Right kidney (tissue), 1 donor: Measurements from ENCODE around the gene PCDHA6.
"Not testable (repeated sequence)": the region's sequence is repeated elsewhere in the genome, so short reads cannot be mapped to it uniquely, and the experiment has no call there.

Experiments used
- DNase-seq: peaks from one replicate; pipeline ENCODE4 v3.0.0-alpha.2; 2016

Gene PCDHA6

GRCh38 chr5:140808889-140809291 is 18.9 kb upstream of the PCDHA6 start:
- DNase-seq: no peak

- no peak for DNase-seq
Measured at GRCh38 chr5:140821375-140822280, 6.1 kb upstream of the PCDHA6 start, which contains the start of gene PCDHA5. Gene PCDHA5, plus strand, starts transcription at chr5:140821613.

GRCh38 chr5:140822281-140822629 is 5.5 kb upstream of the PCDHA6 start:
- no peak for DNase-seq

DNA sequence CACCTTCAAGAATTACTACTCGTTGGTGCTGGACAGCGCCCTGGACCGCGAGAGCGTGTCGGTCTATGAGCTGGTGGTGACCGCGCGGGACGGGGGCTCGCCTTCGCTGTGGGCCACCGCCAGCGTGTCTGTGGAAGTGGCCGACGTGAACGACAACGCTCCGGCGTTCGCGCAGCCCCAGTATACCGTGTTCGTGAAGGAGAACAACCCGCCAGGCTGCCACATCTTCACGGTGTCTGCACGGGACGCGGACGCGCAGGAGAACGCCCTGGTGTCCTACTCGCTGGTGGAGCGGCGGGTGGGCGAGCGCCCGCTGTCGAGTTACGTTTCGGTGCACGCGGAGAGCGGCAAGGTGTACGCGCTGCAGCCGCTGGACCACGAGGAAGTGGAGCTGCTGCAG is 4.8 kb upstream of the PCDHA6 start:
- DNase-seq: not testable (repeated sequence)

GRCh38 chr5:140823475-140823874 is 4.3 kb upstream of the PCDHA6 start:
- DNase-seq: no peak

DNA sequence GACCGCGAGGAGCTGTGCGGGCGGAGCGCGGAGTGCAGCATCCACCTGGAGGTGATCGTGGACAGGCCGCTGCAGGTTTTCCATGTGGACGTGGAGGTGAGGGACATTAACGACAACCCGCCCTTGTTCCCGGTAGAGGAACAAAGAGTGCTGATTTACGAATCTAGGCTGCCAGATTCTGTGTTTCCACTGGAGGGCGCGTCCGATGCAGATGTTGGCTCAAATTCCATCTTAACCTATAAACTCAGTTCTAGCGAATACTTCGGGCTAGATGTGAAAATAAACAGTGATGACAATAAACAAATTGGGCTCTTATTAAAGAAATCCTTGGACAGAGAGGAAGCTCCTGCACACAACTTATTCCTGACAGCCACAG is 590 bp downstream of the PCDHA6 start:
- no peak for DNase-seq

GRCh38 chr5:140829511-140830501 is 2.0 kb downstream of the PCDHA6 start:
- DNase-seq: not testable (repeated sequence)

DNA sequence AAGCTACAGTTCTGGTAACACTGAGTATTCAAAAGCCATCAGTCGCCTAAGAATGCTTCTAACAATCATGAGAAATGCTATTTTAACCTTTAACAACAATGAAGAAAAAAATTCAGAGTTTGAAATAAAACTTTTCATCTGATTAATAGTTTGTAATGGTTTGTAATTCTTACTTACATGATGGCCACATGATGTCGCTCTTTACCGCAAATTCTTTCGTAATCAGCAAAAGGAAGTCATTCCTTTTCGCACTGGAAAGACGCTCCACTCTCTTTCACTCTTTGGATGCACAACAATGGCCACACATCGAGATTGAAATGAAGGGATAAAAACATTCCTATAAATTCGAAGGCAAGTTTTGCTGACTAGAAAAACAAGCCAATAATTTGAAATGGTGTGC is 6.2 kb downstream of the PCDHA6 start, which contains the start of gene PCDHA7:
Gene PCDHA7, plus strand, starts transcription at position 277 of the 400 bp plus-strand sequence. Its CDS starts 115 bp downstream, at position 392.
- DNase-seq: no peak

DNA sequence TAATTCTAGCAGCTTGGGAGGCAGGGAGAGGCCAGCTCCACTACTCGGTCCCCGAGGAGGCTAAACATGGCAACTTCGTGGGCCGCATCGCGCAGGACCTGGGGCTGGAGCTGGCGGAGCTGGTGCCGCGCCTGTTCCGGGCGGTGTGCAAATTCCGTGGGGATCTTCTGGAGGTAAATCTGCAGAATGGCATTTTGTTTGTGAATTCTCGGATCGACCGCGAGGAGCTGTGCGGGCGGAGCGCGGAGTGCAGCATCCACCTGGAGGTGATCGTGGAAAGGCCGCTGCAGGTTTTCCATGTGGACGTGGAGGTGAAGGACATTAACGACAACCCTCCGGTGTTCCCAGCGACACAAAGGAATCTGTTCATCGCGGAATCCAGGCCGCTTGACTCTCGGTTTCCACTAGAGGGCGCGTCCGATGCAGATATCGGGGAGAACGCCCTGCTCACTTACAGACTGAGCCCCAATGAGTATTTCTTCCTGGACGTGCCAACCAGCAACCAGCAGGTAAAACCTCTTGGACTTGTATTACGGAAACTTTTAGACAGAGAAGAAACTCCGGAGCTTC is 6.8 kb downstream of the PCDHA6 start:
- not testable (repeated sequence) for DNase-seq

GRCh38 chr5:140835622-140836510 is 8.1 kb downstream of the PCDHA6 start:
- DNase-seq: no peak

GRCh38 chr5:140840978-140841962 is 13.5 kb downstream of the PCDHA6 start, which contains the start of gene PCDHA8:
Gene PCDHA8, plus strand, starts transcription at chr5:140841187. Its CDS starts 135 bp downstream, at chr5:140841322.
- no peak for DNase-seq

GRCh38 chr5:140842798-140843733 is 15.3 kb downstream of the PCDHA6 start:
- no peak for DNase-seq

DNA sequence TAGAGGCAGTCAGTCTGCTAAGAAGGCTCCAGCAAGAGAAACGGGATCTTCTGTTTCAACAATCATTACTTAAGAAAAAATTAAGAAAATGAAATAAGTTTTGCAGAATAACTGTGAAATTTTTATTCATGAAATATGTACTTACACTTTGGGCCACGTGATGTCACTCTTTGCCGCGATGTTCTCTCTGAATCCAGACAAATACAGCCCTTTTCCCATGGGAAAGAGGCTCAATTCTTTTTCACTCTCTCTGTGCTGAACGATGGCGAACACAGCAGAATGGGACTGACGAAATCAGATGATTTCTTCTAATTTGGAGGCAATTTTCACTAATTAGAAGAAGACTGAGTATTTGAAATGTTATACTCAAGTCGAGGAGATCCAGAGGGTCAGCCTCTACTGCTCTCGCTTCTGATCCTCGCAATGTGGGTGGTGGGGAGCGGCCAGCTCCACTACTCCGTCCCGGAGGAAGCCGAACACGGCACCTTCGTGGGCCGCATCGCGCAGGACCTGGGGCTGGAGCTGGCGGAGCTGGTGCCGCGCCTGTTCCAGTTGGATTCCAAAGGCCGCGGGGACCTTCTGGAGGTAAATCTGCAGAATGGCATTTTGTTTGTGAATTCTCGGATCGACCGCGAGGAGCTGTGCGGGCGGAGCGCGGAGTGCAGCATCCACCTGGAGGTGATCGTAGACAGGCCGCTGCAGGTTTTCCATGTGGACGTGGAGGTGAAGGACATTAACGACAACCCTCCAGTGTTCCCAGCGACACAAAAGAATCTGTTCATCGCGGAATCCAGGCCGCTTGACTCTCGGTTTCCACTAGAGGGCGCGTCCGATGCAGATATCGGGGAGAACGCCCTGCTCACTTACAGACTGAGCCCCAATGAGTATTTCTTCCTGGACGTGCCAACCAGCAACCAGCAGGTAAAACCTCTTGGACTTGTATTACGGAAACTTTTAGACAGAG is 20.7 kb downstream of the PCDHA6 start, which contains the start of gene PCDHA9:
Gene PCDHA9, plus strand, starts transcription at position 244 of the 964 bp plus-strand sequence. Its CDS starts 114 bp downstream, at position 358.
- not testable (repeated sequence) for DNase-seq

DNA sequence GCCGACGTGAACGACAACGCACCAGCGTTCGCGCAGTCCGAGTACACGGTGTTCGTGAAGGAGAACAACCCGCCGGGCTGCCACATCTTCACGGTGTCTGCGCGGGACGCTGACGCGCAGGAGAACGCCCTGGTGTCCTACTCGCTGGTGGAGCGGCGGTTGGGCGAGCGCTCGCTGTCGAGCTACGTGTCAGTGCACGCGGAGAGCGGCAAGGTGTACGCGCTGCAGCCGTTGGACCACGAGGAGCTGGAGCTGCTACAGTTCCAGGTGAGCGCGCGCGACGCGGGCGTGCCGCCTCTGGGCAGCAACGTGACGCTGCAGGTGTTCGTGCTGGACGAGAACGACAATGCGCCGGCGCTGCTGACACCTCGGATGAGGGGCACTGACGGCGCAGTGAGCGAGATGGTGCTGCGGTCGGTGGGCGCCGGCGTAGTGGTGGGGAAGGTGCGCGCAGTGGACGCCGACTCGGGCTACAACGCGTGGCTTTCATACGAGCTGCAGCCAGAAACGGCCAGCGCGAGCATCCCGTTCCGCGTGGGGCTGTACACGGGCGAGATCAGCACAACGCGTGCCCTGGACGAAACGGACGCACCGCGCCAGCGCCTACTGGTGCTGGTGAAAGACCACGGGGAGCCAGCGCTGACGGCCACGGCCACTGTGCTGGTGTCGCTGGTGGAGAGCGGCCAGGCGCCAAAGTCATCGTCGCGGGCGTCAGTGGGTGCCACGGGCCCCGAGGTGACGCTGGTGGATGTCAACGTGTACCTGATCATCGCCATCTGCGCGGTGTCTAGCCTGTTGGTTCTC is 22.3 kb downstream of the PCDHA6 start:
- DNase-seq: not testable (repeated sequence)

- DNase-seq: peak; percentile 3
Measured at GRCh38 chr5:140855772-140856674, 28.3 kb downstream of the PCDHA6 start, which contains the start of gene PCDHA10. Gene PCDHA10, plus strand, starts transcription at chr5:140855897. Its CDS starts 152 bp downstream, at chr5:140856049.
